Stomach (tissue), 4 donors: ENCODE data around the gene CORO2B.
A peak's percentile ranks its signal among the peaks of the same experiment; 100 is the strongest.

Experiments used
- CTCF ChIP-seq, 7 experiments: fragments of 450-650 bp in 4 of 7; fragments of 200-600 bp in 3 of 7; sonication (generic) in 3 of 7; IDR thresholded peaks; one replicate each; pipeline ENCODE4 v1.5.1; 2016 to 2019; ENCODE audit warnings: antibody characterized with exemption in 7 of 7, control low read depth in 2 of 7, mild to moderate bottlenecking in 1 of 7
- EP300 ChIP-seq: sonication (generic); formaldehyde crosslinking; IDR thresholded peaks from one replicate; pipeline ENCODE4 v1.6.1; 2017; ENCODE audit warnings: antibody characterized with exemption
- POLR2A ChIP-seq, 4 donors: fragments of 450-650 bp; IDR thresholded peaks; one replicate each; pipeline ENCODE4 v1.6.1; 2016; ENCODE audit warnings: antibody characterized with exemption in 4 of 4, control low read depth in 2 of 4, mild to moderate bottlenecking in 1 of 4, moderate library complexity in 1 of 4
- POLR2AphosphoS5 ChIP-seq, 3 donors: sonication (generic); formaldehyde crosslinking; IDR thresholded peaks; one replicate each; pipeline ENCODE4 v1.6.1; 2016; ENCODE audit warnings: antibody characterized with exemption in 3 of 3

GRCh38 chr15:68609629-68610028 is 30.8 kb downstream of the CORO2B start:
- no peak for TF ChIP-seq CTCF (IDR thresholded peaks at IDR 0.05)
- peak in 2 of 3 donors; percentile 17 to 19 for TF ChIP-seq POLR2AphosphoS5 (IDR thresholded peaks at IDR 0.05)
- TF ChIP-seq POLR2A (IDR thresholded peaks at IDR 0.05) = no peak
- TF ChIP-seq EP300 = no peak
